Measurements from ENCODE around the gene MYH8.

Gene MYH8

GRCh38 chr17:10380631-10381408, 40.9 kb downstream of the MYH8 start:
- no peak for DNase-seq (ENCODE audit: low read depth)

GRCh38 chr17:10372906-10373305, 48.8 kb downstream of the MYH8 start, which contains the start of gene MYH13:
TSS of gene MYH13 (minus strand) at chr17:10373006. CDS start at chr17:10364530, 8,476 bp downstream.
- no peak for DNase-seq (ENCODE audit: low read depth)

GRCh38 chr17:10370016-10370608, 51.6 kb downstream of the MYH8 start:
- DNase-seq (ENCODE audit: low read depth) = no peak

GRCh38 chr17:10369239-10369638, 52.5 kb downstream of the MYH8 start:
- no peak for DNase-seq (ENCODE audit: low read depth)

GRCh38 chr17:10368561-10368960, 53.2 kb downstream of the MYH8 start:
- no peak for DNase-seq (ENCODE audit: low read depth)

GRCh38 chr17:10360578-10360977, 61.2 kb downstream of the MYH8 start:
- DNase-seq (ENCODE audit: low read depth) = no peak

- no peak for DNase-seq (ENCODE audit: low read depth)
These were observed 64.0 kb downstream of the MYH8 start for GRCh38 chr17:10357768-10358167.

GRCh38 chr17:10354651-10355050, 67.1 kb downstream of the MYH8 start:
- DNase-seq (ENCODE audit: low read depth) = no peak

- no peak for DNase-seq (ENCODE audit: low read depth)
These were observed 68.9 kb downstream of the MYH8 start for GRCh38 chr17:10352893-10353292.

GRCh38 chr17:10349403-10349802, 72.3 kb downstream of the MYH8 start:
- DNase-seq (ENCODE audit: low read depth) = no peak

- DNase-seq (ENCODE audit: low read depth) = no peak
These were observed 76.9 kb downstream of the MYH8 start for GRCh38 chr17:10344816-10345215.
